CD4-positive, alpha-beta T cell (primary cell): ENCODE measurements around the gene KCNN3. TPM values are rescaled to one million over a fixed set of nuclear protein-coding genes. Genes with fewer than 3 reads are reported as not detected.

ENCODE experiments used
- ATAC-seq: fragments of 200-7000 bp; cut with Tn5 transposase; one replicate; pipeline ENCODE4 v1.10.0; 2022; ENCODE audit warnings: mild to moderate bottlenecking; ENCODE audit not compliant: poor library complexity
- CTCF ChIA-PET: fragments of 350-600 bp; sonication (Branson Sonifier 250); formaldehyde crosslinking; loops from one replicate; lab custom pipeline; 2021; ENCODE audit warnings: antibody characterized with exemption, inconsistent platforms; lab: Charles Lee
- POLR2A ChIA-PET: fragments of 350-600 bp; sonication (Branson Sonifier 250); formaldehyde crosslinking; loops from one replicate; lab custom pipeline; 2021; ENCODE audit warnings: antibody characterized with exemption, inconsistent platforms; lab: Charles Lee
- DNase-seq, 14 experiments: peaks; one replicate each; pipeline ENCODE4 v3.0.0-alpha.2; 2013 to 2020; ENCODE audit warnings: mixed read lengths in 2 of 14
- H3K27ac ChIP-seq, 2 donors: one replicate each; pipeline versions ENCODE4 v1.5.1 to v1.7.0; 2013; ENCODE audit warnings: low read length in 2 of 2, low read depth in 1 of 2, mild to moderate bottlenecking in 1 of 2
- H3K27me3 ChIP-seq, 2 experiments: 1 replicate in 1 of 2; 2 replicates in 1 of 2; pipeline versions ENCODE4 v1.6.1 to v1.7.0; 2013; ENCODE audit warnings: low read length in 2 of 2, control low read depth in 1 of 2, mild to moderate bottlenecking in 1 of 2, moderate library complexity in 1 of 2; ENCODE audit not compliant: insufficient read depth in 2 of 2, control insufficient read depth in 1 of 2
- H3K36me3 ChIP-seq: one replicate; pipeline ENCODE4 v1.6.1; 2013; ENCODE audit warnings: low read length, control low read depth; ENCODE audit not compliant: insufficient read depth
- H3K4me1 ChIP-seq: one replicate; pipeline ENCODE4 v1.6.1; 2013; ENCODE audit warnings: low read length, control low read depth; ENCODE audit not compliant: insufficient read depth
- H3K4me3 ChIP-seq: one replicate; pipeline ENCODE4 v1.5.1; 2013; ENCODE audit warnings: mild to moderate bottlenecking, low read length, moderate library complexity
- H3K9me3 ChIP-seq, 2 experiments: 1 replicate in 1 of 2; 2 replicates in 1 of 2; pipeline versions ENCODE4 v1.6.1 to v1.7.0; 2013; ENCODE audit warnings: low read length in 2 of 2, mild to moderate bottlenecking in 2 of 2, control low read depth in 1 of 2, moderate library complexity in 1 of 2; ENCODE audit not compliant: control insufficient read depth in 1 of 2, insufficient read depth in 1 of 2
- H3K27ac Mint-ChIP-seq: one replicate; pipeline ENCODE4 v1.8.0; 2020; ENCODE audit warnings: mixed read lengths
- H3K27me3 Mint-ChIP-seq: one replicate; pipeline ENCODE4 v1.8.0; 2021; ENCODE audit warnings: mixed read lengths
- H3K36me3 Mint-ChIP-seq: one replicate; pipeline ENCODE4 v1.8.0; 2021; ENCODE audit warnings: low read depth, mixed read lengths
- H3K4me1 Mint-ChIP-seq: one replicate; pipeline ENCODE4 v1.8.0; 2021; ENCODE audit warnings: low read depth, mixed read lengths
- H3K4me3 Mint-ChIP-seq: one replicate; pipeline ENCODE4 v1.8.0; 2020; ENCODE audit warnings: mild to moderate bottlenecking, mixed read lengths
- H3K9me3 Mint-ChIP-seq: one replicate; pipeline ENCODE4 v1.8.0; 2020; ENCODE audit warnings: mixed read lengths
- CTCF ChIP-seq: fragments of 200-600 bp; IDR thresholded peaks from one replicate; pipeline ENCODE4 v1.8.0; 2022; ENCODE audit warnings: antibody characterized with exemption, mild to moderate bottlenecking
- intact Hi-C, 2 experiments: fragments of 100-400 bp; cut with DNase I in 1 of 2; cut with micrococcal nuclease in 1 of 2; formaldehyde crosslinking; loops; one replicate each; pipeline versions ENCODE4 v1.15.1 to v1.9.0; 2023 to 2025; cut with DNase I, micrococcal nuclease
- total RNA-seq, 174 experiments: library from RNA in 2 of 174; stranded (reverse) in 2 of 174; gene quantifications; one replicate each; pipeline ENCODE4 v1.2.3 and lab custom pipeline; 2021 to 2026

Gene KCNN3
- total RNA-seq, 2 experiments from 2014 or later, result not detected

- Histone ChIP-seq H3K4me3 (no peak overlapping the region), H3K27me3 (no peaks in the 10 kb centered on the region), H3K4me1 (peaks cover 46% of the 10 kb centered on the region), H3K36me3 (no peaks in the 10 kb centered on the region), H3K27ac (no peak overlapping the region), H3K9me3 (no peaks in the 10 kb centered on the region)
- Mint-ChIP-seq H3K4me1 (peaks cover 50% of the 10 kb centered on the region), H3K27me3 (no peaks in the 10 kb centered on the region), H3K4me3 (no peak overlapping the region), H3K36me3 (no peaks in the 10 kb centered on the region), H3K9me3 (no peaks in the 10 kb centered on the region), H3K27ac (peak overlapping the region; percentile 89)
- intact Hi-C loops, result no loop called here
- TF ChIP-seq CTCF, result no peak
- ChIA-PET POLR2A (no interaction called here), CTCF (interaction anchor here (1.6 kb wide), 1 partner anchor 27 kb away, joined by 3 read pairs; no protein-coding TSS in a partner anchor)
- no peak for ATAC-seq
- DNase-seq, result no peak
Measured at GRCh38 chr1:154786804-154787570, 83.1 kb downstream of the KCNN3 start.

GRCh38 chr1:154784924-154785531, 85.1 kb downstream of the KCNN3 start:
- H3K36me3 ChIP-seq, result no peaks in the 10 kb centered on the region
- Mint-ChIP-seq H3K27me3 (no peaks in the 10 kb centered on the region), H3K4me1 (peaks cover 37% of the 10 kb centered on the region), H3K27ac (peak overlapping the region; percentile 89), H3K9me3 (no peaks in the 10 kb centered on the region), H3K36me3 (no peaks in the 10 kb centered on the region), H3K4me3 (peak overlapping the region; percentile 55)
- H3K9me3 ChIP-seq, result no peaks in the 10 kb centered on the region
- ATAC-seq (peak; percentile 95), DNase-seq (peak; percentile 16 to 83 (median 51))
- peaks cover 30% of the 10 kb centered on the region for H3K4me1 ChIP-seq
- CTCF ChIA-PET, result no interaction called here
- no peak overlapping the region for H3K4me3 ChIP-seq
- peak overlapping the region; percentile 79 to 91 for H3K27ac ChIP-seq
- no peak for TF ChIP-seq CTCF
- no peaks in the 10 kb centered on the region for H3K27me3 ChIP-seq
- intact Hi-C loops, result no loop called here
- POLR2A ChIA-PET, result interaction anchor here (0.6 to 2.0 kb wide), 5 partner anchors 15 to 562 kb away, joined by 3 to 5 read pairs (median 3); no protein-coding TSS in a partner anchor

DNA sequence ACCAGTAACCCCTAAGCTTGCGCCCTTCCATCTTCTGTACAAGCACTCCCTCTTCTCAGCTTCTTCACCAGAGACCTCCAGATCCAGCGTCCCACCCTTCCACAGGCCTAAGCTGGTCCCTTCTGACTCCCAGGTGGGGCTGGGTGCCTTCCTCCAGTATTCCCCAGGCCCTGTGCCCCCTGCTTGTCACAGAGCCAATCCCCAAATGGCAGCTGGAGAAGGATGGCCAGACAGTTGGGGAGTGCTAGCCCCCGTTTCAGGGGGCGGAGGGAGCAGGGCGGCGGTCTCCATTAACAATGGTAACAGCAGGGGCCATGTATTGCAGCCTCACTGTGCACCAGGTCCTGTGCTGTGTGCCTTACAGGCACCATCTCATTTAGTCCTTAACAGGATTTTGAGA, 85.7 kb downstream of the KCNN3 start:
- H3K36me3 Mint-ChIP-seq, result no peaks in the 10 kb centered on the region
- no peaks in the 10 kb centered on the region for H3K27me3 Mint-ChIP-seq
- H3K4me3 Mint-ChIP-seq, result peak overlapping the region; percentile 55
- H3K4me1 ChIP-seq, result peaks cover 30% of the 10 kb centered on the region
- H3K27ac ChIP-seq, result peak overlapping the region; percentile 79 to 91
- ATAC-seq, result no peak
- CTCF ChIA-PET, result no interaction called here
- no peak for DNase-seq
- no peaks in the 10 kb centered on the region for H3K9me3 Mint-ChIP-seq
- no peaks in the 10 kb centered on the region for H3K9me3 ChIP-seq
- H3K4me3 ChIP-seq, result no peak overlapping the region
- peak overlapping the region; percentile 89 for H3K27ac Mint-ChIP-seq
- H3K36me3 ChIP-seq, result no peaks in the 10 kb centered on the region
- H3K4me1 Mint-ChIP-seq, result peaks cover 37% of the 10 kb centered on the region
- H3K27me3 ChIP-seq, result no peaks in the 10 kb centered on the region
- TF ChIP-seq CTCF, result no peak
- intact Hi-C loops, result no loop called here
- POLR2A ChIA-PET, result interaction anchor here (0.9 to 2.0 kb wide), 3 partner anchors 15 to 301 kb away, joined by 3 to 5 read pairs (median 3); no protein-coding TSS in a partner anchor
